ENCODE measurements around the gene B9D2.

B9D2 gene

DNA sequence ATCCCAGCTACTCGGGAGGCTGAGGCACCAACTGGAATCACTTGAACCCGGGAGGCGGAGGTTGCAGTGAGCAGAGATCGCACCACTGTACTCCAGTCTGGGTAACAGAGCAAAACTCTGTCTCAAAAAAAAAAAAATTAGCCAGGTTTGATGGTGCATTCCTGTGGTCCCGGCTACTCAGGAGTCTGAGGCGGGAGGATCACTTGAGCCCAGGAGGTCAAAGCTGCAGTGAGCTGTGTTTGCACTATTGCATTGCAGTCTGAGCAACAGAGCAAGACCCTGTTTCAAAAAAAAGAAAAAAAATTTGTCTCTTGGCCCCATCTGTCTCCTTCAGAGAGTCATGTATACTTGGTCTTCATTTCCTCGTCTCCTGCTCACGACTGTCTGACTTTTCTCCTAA lies 52.3 kb downstream of the B9D2 start:
- in situ Hi-C loops (cut with MboI; ENCODE audit: low sequenced_read_pairs) = no loop called here

DNA sequence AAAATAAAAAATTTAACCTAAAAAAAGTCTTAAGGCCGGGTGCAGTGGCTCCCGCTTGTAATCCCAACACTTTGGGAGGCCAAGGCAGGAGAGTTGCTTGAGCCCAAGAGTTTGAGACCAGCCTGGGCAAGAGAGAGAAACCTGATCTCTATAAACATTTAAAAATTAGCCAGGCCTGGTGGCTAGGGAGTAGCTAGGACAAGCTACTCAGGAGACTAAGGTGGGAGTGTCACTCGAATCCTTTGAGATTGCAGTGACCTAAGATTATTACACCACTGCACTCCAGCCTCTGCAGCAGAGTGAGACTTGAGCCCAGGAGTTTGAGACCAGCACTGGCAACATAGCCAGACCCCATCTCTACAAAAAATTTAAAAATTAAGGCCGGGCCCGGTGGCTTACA lies 52.9 kb downstream of the B9D2 start:
- in situ Hi-C loops (cut with MboI; ENCODE audit: low sequenced_read_pairs) = no loop called here

DNA sequence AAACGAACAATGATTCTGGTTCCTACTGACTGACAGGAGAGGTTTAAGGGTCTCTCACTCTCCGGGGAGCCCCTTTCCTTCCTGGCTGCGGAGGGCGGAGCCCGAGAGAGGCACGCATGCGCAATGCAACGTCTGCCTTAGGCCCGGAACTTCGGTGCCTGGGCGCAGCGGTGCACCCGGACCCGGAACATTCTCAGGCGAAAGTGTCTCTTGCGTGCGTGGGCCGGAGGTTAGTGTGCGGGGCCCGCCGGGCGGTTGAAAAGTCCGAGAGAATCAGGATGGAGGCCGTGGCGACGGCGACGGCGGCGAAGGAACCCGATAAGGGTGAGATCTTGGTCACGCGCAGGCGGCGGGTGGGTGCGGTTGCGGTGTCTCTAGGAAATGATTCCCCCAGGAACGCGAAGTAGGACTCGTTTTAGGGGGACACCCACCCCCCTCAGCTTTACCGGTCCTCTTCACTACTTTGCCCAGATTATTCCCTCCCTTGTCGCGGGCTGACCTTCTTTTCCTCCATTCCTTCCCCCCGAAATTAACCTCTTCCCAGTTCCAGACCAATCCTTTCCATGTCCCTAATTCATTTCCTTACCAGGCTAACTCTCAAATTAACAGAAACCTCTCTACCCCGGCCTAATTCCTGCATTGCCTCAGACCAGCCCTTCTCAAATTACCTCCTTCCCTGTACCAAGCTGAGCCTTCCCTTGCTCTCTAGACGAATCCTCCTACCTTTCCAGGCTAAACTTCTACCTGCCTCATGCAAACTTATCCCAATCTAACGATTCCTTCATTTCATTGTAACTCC lies 53.7 kb downstream of the B9D2 start, which contains the start of gene CCDC97:
TSS of gene CCDC97 (plus strand) at position 140 of the 799 bp plus-strand sequence. CDS start at position 279, 139 bp downstream.
- in situ Hi-C loops (cut with MboI; ENCODE audit: low sequenced_read_pairs) = no loop called here

DNA sequence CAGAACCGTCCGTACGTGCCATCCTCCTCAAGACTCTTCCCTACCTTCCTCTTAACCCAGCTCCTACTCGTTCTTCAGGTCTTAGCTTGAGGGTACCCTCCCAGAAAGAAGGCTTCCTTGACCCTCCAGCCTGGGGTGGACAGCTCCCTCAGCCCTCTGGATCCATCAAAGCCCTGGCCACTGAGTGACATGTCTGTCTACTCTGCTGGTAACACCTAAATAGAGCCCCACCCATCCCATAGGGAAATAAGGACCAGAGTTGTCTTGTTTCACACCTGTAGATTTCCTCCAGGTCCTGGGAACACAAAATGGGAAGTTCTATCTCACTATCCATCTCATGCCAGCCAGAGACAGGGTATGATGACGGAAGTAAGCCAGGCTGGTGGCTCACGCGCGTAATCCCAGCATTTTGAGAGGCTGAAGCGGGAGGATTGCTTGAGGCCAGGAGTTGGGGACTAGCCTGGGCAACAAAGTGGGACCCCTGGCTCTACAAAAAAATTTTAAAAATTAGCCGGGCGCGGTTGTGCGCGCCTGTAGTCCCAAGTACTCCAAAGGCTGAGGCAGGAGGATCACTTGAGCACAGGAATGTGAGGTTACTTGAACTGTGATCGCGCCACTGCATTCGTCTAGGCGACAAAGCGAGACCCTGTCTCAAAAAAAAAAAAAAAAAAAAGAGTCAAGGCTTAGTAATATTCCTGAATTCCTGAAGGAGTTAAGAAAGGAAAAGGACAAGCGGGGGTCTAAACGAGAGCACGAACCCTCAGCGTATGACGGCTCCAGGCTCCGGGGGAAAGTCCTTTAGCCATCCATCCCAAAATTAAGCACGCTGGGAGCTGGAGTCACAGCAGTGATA lies 54.5 kb downstream of the B9D2 start:
- in situ Hi-C loops (cut with MboI; ENCODE audit: low sequenced_read_pairs) = no loop called here

DNA sequence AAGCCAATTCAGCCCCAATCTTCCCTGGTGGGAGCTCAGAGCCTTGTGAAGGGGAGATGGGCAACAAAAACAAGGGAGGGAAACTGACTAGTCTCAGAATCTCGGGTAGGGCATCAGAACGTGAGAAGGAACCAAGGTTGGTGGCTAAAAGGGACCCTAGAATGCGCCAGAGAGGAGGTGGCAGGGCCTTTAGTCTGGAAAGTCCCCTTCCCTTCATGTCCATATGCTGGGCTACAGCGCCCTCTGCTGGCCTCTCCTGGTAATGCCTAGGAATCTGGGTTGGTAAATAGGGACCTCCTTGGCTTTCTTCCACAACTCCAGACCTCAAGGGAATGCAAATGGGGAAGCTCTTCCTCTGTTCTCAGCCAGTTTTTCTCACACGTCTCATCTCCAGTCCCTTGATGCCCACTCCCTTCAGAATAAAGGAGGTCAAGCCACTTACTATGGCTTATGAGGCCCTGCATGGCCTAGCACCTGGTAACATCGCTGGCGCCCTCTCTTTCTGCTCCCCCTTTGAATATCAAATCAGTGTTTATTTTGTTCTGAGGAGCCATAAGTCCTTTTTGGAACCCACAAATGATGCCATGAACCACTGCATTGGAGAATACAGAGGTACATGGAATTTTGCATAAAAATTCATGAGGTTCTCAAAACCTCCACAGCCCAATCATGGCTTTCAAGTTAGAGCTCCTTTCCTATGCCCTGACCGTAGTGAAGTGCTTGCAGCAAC lies 55.3 kb downstream of the B9D2 start:
- in situ Hi-C loops (cut with MboI; ENCODE audit: low sequenced_read_pairs) = no loop called here

DNA sequence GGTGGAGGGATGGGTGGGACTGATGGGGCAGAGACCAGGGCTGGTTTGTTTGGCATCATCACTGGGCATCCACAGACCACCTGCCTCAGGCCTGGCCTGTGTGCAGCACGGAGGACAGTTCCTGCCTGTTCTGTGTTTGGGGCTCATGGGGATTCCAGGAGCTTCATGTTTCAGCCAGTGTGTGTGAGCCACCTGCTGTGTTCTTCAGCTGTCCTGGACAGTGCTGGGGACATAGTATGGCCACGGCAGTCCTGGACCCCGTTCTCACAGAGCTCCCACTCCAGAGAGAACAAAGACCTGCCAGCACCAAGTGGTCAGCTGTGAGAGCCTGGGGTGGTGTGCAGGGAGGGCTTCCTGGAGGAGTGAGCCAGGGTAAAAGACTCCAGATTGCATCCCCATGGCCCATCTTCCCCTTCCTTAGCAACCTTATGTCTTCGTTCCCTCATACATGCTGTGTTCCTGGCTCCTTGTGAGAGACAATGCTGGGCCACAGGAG lies 55.9 kb downstream of the B9D2 start:
- in situ Hi-C loops (cut with MboI; ENCODE audit: low sequenced_read_pairs) = no loop called here

DNA sequence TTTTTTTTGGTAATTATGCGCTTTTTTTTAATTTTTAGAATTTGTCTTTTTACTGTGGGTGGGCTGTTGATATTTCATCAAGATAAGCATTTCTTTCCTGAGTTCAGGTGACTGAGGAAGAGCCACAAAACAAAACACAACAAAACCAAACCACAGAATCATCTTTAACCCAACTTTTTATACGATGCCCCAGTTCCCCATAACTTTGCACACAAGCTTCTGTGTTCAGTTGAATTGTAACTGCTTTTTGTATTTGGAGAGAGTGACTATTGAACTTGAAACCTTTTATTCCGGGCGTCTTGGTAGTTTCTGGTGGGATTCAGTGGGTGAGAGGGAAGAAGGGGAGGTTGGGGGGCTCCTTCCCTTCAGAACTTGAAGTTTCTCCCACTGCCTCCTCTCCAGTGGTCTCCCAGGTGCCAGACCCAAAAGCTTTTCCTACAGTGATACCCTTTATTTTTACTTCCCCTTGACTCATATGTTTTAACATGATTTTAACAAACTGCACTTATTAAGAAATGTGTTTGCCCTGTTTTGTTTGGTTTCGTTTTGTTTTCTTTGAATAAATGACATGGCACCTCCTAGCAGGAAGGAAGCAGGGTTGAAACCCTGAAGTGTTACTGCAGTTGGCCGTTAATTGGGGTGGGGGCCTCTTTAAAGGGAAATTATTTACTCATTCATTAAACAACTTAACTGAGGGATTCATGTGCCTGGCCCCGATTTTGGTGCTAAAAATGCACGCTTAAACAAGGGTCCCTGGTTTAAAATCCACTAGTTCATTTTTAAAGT lies 56.7 kb downstream of the B9D2 start:
- in situ Hi-C loops (cut with MboI; ENCODE audit: low sequenced_read_pairs) = no loop called here

DNA sequence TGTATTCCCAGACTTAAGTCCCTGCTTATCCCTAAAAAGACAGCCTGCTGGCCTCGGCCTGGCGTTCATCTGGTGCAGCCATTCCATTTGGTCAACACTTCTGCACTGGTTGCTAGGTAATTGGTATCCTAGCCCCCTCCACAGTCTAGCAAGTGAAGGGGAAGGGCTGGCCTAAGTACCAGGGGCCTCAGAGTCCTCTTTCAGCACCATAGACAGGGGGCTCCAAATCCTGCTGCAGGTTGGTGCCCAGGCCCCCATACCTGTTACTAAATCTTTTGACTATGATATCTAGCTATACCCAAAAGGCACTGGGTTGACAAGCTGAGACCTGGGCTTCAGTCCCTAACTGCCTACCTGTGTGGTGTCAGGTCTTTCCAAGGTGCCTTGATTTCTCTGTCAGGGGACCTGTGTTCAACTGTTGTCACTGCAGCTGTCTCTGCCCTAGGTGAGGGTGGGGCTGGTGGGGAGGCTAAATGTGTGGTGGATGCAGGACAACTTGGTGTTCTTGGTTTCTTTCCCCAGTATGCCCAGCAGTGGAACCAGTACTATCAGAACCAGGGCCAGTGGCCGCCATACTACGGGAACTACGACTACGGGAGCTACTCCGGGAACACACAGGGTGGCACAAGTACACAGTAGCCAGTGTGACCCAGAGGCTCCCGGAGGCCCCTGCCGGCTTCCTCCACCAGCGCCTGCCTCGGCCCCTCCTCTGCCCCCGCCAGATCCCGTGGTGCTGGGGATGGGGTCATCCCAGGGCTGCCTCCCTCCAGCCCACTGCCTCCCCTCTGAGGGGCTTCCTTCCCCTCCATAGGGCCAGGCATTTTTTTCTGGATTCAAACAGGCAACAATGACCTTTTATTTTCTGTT lies 57.8 kb downstream of the B9D2 start:
- in situ Hi-C loops (cut with MboI; ENCODE audit: low sequenced_read_pairs) = no loop called here

DNA sequence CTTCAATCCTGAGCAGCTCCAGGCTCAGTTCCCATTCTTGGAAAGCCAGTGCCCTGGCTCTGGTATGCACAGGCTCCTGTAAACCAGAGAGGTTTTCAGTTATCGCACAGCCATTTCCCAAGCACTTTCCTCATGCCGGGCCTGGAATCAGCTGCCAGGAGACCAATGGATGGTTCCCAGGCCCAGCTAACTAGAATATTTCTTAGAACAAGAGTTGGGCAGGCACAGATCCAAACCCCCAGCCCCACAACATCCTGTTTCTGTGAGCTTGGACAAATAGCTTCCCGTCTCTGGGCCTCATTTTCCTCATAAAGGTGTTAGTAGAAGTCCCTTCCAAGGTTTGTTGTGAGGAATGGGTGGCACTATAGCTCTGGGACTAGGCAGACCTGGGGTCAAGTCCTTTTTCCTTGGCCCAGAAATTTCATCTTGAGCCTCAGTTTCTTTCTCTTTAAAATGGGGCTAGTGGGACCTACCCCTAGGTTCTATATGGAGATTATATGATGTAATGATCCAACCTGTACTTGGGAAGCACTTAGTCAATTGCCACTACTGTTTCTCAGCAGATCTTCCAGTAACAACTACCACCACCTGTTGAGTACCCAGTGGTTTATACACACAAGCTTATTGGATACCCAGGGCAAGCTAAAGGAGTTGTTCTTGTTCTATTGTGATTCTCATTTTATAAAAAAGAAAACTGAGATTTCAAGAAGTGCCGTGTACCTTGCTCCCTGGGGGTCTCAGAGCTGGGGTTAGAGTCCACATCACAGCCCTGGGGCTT lies 59.1 kb downstream of the B9D2 start:
- in situ Hi-C loops (cut with MboI; ENCODE audit: low sequenced_read_pairs) = no loop called here

Data from HL-60/S4 treated with retinoic acid at 250 ng/mL for 4 days and 3 days (cell line).